Neuronal stem cell (in vitro differentiated cells): ENCODE measurements around the gene SRRM4.

Source experiments
- DNase-seq: peaks from one replicate; pipeline ENCODE4 v3.0.0-alpha.2; 2013; ENCODE audit warnings: low spot score
- H2AFZ ChIP-seq: one replicate; pipeline ENCODE4 v1.6.1; 2013; ENCODE audit warnings: mild to moderate bottlenecking, low read length, inconsistent platforms
- H2AK5ac ChIP-seq: 2 replicates; pipeline ENCODE4 v1.6.1; 2013; ENCODE audit warnings: low read depth, mild to moderate bottlenecking, inconsistent platforms, low read length, moderate library complexity, mixed read lengths
- H2BK120ac ChIP-seq: 2 replicates; pipeline ENCODE4 v1.6.1; 2013; ENCODE audit warnings: low read depth, mild to moderate bottlenecking, inconsistent platforms, low read length, moderate library complexity, mixed read lengths
- H2BK12ac ChIP-seq: one replicate; pipeline ENCODE4 v1.6.1; 2013; ENCODE audit warnings: low read length, inconsistent platforms
- H2BK15ac ChIP-seq: 2 replicates; pipeline ENCODE4 v1.6.1; 2013; ENCODE audit warnings: mild to moderate bottlenecking, low read length, inconsistent platforms, mixed read lengths
- H2BK5ac ChIP-seq: one replicate; pipeline ENCODE4 v1.6.1; 2013; ENCODE audit warnings: inconsistent platforms, mild to moderate bottlenecking, low read length, moderate library complexity
- H3K14ac ChIP-seq: one replicate; pipeline ENCODE4 v1.6.1; 2013; ENCODE audit warnings: low read length, inconsistent platforms
- H3K18ac ChIP-seq: 2 replicates; pipeline ENCODE4 v1.6.1; 2013; ENCODE audit warnings: low read length, inconsistent platforms
- H3K23ac ChIP-seq: 2 replicates; pipeline ENCODE4 v1.6.1; 2013; ENCODE audit warnings: low read depth, mild to moderate bottlenecking, mixed read lengths, low read length, inconsistent platforms; ENCODE audit not compliant: poor library complexity
- H3K27ac ChIP-seq: replicated peaks from 3 replicates; pipeline ENCODE4 v1.5.1; 2013; ENCODE audit warnings: low read length, inconsistent platforms
- H3K27me3 ChIP-seq, 3 experiments: 2 replicates each; pipeline ENCODE4 v1.6.1; 2013; ENCODE audit warnings: low read length in 3 of 3, mild to moderate bottlenecking in 2 of 3, inconsistent platforms in 1 of 3, low read depth in 1 of 3, mixed read lengths in 1 of 3, moderate library complexity in 1 of 3; ENCODE audit not compliant: control insufficient read depth in 3 of 3, insufficient read depth in 3 of 3
- H3K36me3 ChIP-seq, 2 donors: replicated peaks in 1 of 2; 2 replicates each; pipeline ENCODE4 v1.6.1; 2013; ENCODE audit warnings: low read length in 2 of 2; ENCODE audit not compliant: control insufficient read depth in 2 of 2, insufficient read depth in 2 of 2
- H3K4ac ChIP-seq: 2 replicates; pipeline ENCODE4 v1.6.1; 2013; ENCODE audit warnings: inconsistent platforms, mild to moderate bottlenecking, low read length, moderate library complexity
- H3K4me1 ChIP-seq, 2 donors: 1 replicate in 1 of 2; 2 replicates in 1 of 2; pipeline ENCODE4 v1.6.1; 2013; ENCODE audit warnings: low read length in 2 of 2, low read depth in 1 of 2; ENCODE audit not compliant: control insufficient read depth in 2 of 2, insufficient read depth in 1 of 2
- H3K4me2 ChIP-seq: one replicate; pipeline ENCODE4 v1.6.1; 2013; ENCODE audit warnings: mild to moderate bottlenecking, low read length, inconsistent platforms; ENCODE audit not compliant: insufficient read depth, poor library complexity, severe bottlenecking
- H3K4me3 ChIP-seq, 2 donors: 2 replicates each; pipeline ENCODE4 v1.5.1; 2013; ENCODE audit warnings: low read length in 2 of 2, mild to moderate bottlenecking in 2 of 2, inconsistent platforms in 1 of 2, moderate library complexity in 1 of 2
- H3K79me1 ChIP-seq: one replicate; pipeline ENCODE4 v1.6.1; 2013; ENCODE audit warnings: low read depth, mild to moderate bottlenecking, inconsistent platforms, low read length, moderate library complexity
- H3K9ac ChIP-seq: one replicate; pipeline ENCODE4 v1.6.1; 2013; ENCODE audit warnings: mild to moderate bottlenecking, low read depth, low read length, inconsistent platforms; ENCODE audit not compliant: poor library complexity
- H3K9me3 ChIP-seq, 2 donors: replicated peaks in 1 of 2; 2 replicates each; pipeline versions ENCODE3 to v1.6.1; 2013; ENCODE audit warnings: low read length in 2 of 2, mild to moderate bottlenecking in 2 of 2, inconsistent platforms in 1 of 2, low read depth in 1 of 2, mixed read lengths in 1 of 2, moderate library complexity in 1 of 2; ENCODE audit not compliant: control insufficient read depth in 2 of 2, insufficient read depth in 1 of 2
- H4K8ac ChIP-seq: one replicate; pipeline ENCODE4 v1.6.1; 2013; ENCODE audit warnings: low read depth, mild to moderate bottlenecking, inconsistent platforms, low read length, moderate library complexity
- H4K91ac ChIP-seq: one replicate; pipeline ENCODE4 v1.6.1; 2013; ENCODE audit warnings: low read length, low read depth, mild to moderate bottlenecking, inconsistent platforms; ENCODE audit not compliant: poor library complexity
- WGBS, 2 donors: extraction: QIAGEN DNeasy Blood & Tissue Kit; methylation state at CpG; one replicate each; pipeline ENCODE4 v1.1.7; 2013; ENCODE audit warnings: missing lambda C conversion rate in 2 of 2, mixed read lengths in 1 of 2; ENCODE audit not compliant: insufficient read length in 2 of 2, insufficient replicate concordance in 1 of 2; ENCODE audit errors: extremely low coverage in 2 of 2; 5-methylcytosine and 5-hydroxymethylcytosine counted together

SRRM4 gene

DNA sequence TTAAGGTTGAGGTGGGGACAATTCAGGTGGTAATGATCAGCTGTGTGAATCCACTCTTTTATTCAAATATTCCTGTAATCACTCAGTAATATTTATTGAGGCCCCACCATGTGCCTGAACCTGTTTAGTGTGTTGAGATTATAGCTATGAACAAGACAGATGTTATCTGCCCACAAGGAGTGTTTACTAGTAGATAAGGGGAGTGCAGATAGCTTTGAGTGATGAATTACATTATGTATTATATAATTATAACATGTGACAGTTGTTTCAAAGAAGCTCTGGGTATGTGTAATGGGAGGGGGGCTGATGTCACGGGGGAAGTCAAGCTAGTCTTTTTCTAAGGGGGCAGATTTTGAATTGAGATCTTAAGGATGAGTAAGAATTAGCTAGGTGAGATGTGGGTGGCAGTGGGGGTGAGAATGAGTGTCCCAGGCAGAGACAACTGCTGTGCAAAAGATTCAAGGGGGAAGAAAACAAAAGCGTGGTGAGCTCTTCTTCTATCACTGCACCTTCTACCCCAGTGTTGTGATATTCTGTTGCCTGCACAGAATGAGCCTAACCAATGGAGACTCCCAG lies 21.3 kb upstream of the SRRM4 start:
- Histone ChIP-seq H3K27me3 (no peaks in the 10 kb centered on the region), H3K79me1 (no peaks in the 10 kb centered on the region), H4K8ac (no peak overlapping the region), H3K36me3 (no peaks in the 10 kb centered on the region), H3K4me3 (no peak overlapping the region), H3K4ac (no peak overlapping the region), H2AK5ac (no peak overlapping the region), H3K18ac (no peak overlapping the region), H2BK5ac (no peak overlapping the region), H3K9me3 (peaks cover 0 to 3% of the 10 kb centered on the region in 2 donors), H3K14ac (no peak overlapping the region), H3K9ac (no peak overlapping the region), H2BK15ac (no peak overlapping the region), H2AFZ (no peak overlapping the region), H3K4me1 (peaks cover 0 to 5% of the 10 kb centered on the region in 2 donors), H3K4me2 (no peak overlapping the region), H3K23ac (no peak overlapping the region), H2BK12ac (no peak overlapping the region), H4K91ac (no peak overlapping the region), H3K27ac (no peak overlapping the region), H2BK120ac (no peak overlapping the region)
- no peak for DNase-seq
- no CpG with 5 or more reads among the region's 2 CpGs for WGBS, 2 donors

DNA sequence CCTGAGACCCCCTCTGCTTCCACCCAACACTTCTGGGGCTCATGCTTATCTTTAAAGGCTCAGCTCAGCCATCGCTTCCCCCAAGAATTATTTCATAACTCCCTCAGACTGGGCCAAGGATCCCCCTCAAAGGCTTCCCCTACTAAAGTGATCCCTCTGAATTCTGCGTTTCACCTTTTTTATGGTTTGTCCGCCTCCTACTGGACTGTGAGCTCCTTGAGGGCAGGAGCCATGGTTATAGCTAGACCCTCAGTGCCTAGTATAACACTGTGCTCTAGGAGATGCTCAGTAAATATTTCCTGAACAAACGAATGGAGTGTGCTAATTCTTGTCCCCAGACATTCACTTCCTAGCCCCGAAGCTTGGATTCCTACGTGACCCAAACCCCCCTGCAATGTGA lies 20.5 kb upstream of the SRRM4 start:
- no peak overlapping the region for H3K14ac ChIP-seq
- no peak overlapping the region for H2AFZ ChIP-seq
- no peak overlapping the region for H2BK15ac ChIP-seq
- peaks cover 0 to 3% of the 10 kb centered on the region in 2 donors for H3K9me3 ChIP-seq
- H2AK5ac ChIP-seq, result no peak overlapping the region
- H3K4me1 ChIP-seq, result peaks cover 0 to 5% of the 10 kb centered on the region in 2 donors
- no peaks in the 10 kb centered on the region for H3K79me1 ChIP-seq
- H3K4me3 ChIP-seq, result no peak overlapping the region
- no peak overlapping the region for H3K4me2 ChIP-seq
- H3K18ac ChIP-seq, result no peak overlapping the region
- H3K36me3 ChIP-seq, result no peaks in the 10 kb centered on the region
- DNase-seq, result no peak
- H3K27ac ChIP-seq, result no peak overlapping the region
- no peak overlapping the region for H3K4ac ChIP-seq
- no peak overlapping the region for H2BK12ac ChIP-seq
- no peak overlapping the region for H3K23ac ChIP-seq
- no peaks in the 10 kb centered on the region for H3K27me3 ChIP-seq
- WGBS, 2 donors, result no CpG with 5 or more reads among the region's 6 CpGs
- no peak overlapping the region for H4K91ac ChIP-seq
- no peak overlapping the region for H3K9ac ChIP-seq
- peak overlapping the region; percentile 39 for H2BK120ac ChIP-seq
- H4K8ac ChIP-seq, result no peak overlapping the region
- H2BK5ac ChIP-seq, result no peak overlapping the region

DNA sequence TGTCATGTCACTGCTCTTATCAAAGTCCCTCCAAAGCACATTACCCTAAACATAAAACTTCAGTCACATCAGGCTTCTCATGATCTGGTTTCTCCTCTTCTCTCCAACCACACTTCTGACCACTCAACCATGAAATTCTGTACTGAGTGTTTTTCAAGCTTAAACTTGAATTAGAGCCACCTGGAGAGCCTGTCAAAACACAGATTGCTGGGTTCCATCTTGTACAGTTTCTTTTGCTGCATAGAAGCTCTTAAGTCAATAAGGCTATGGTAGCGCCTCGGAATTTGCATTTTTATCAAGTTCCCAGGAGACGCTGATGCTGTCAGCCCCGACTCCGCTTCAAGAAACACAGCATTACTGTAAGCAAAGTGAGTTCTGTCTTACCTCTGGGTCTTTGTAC lies 16.4 kb upstream of the SRRM4 start:
- no peak overlapping the region for H3K14ac ChIP-seq

DNA sequence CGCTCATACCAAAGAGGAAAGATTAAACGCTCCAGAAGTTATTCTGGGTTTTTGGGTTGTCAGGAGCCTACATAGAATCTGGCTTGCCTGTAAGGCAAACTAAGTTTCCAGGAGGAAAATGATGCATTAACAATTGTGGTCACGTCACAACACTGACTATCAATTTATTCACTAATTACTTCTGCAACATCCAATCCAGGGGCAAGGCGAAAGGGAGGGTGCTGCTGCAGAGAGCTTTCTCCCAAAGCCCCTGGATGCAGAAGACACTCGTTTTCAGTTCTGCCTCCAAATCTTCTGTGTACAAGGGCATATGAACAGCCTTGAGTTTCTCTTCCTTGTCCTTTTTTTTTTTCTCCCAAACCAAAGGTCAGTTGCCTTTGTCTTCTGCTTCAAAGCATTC lies 10.5 kb upstream of the SRRM4 start:
- no peak overlapping the region for H4K8ac ChIP-seq
- no peaks in the 10 kb centered on the region for H3K36me3 ChIP-seq
- H3K4me2 ChIP-seq, result no peak overlapping the region
- peaks cover 0 to 3% of the 10 kb centered on the region in 2 donors for H3K9me3 ChIP-seq
- no peak overlapping the region for H3K14ac ChIP-seq
- H3K4me3 ChIP-seq, result no peak overlapping the region
- H4K91ac ChIP-seq, result no peak overlapping the region
- no peak overlapping the region for H3K4ac ChIP-seq
- no peak overlapping the region for H2AK5ac ChIP-seq
- no peak overlapping the region for H2BK15ac ChIP-seq
- no peak overlapping the region for H2BK120ac ChIP-seq
- H3K9ac ChIP-seq, result no peak overlapping the region
- H3K27me3 ChIP-seq, result no peaks in the 10 kb centered on the region
- no peak overlapping the region for H3K23ac ChIP-seq
- peak; percentile 24 for DNase-seq
- no peak overlapping the region for H3K27ac ChIP-seq
- no peak overlapping the region for H2BK12ac ChIP-seq
- H3K4me1 ChIP-seq, result peaks cover 0 to 4% of the 10 kb centered on the region in 2 donors
- no peak overlapping the region for H2AFZ ChIP-seq
- no peak overlapping the region for H3K18ac ChIP-seq
- WGBS, 2 donors, result no CpG with 5 or more reads among the region's 5 CpGs
- no peak overlapping the region for H2BK5ac ChIP-seq
- H3K79me1 ChIP-seq, result no peaks in the 10 kb centered on the region

More for the DNA sequence above, 16.4 kb upstream of the SRRM4 start:
- H2BK15ac ChIP-seq, result no peak overlapping the region
- no peak overlapping the region for H2AK5ac ChIP-seq
- H4K91ac ChIP-seq, result no peak overlapping the region
- H3K18ac ChIP-seq, result no peak overlapping the region
- H4K8ac ChIP-seq, result no peak overlapping the region
- no peaks in the 10 kb centered on the region for H3K27me3 ChIP-seq
- no peak overlapping the region for H2BK120ac ChIP-seq
- no peak overlapping the region for H3K4ac ChIP-seq
- H3K9me3 ChIP-seq, result peaks cover 0 to 5% of the 10 kb centered on the region in 2 donors
- no peak overlapping the region for H2BK12ac ChIP-seq
- H3K9ac ChIP-seq, result no peak overlapping the region
- H3K4me3 ChIP-seq, result no peak overlapping the region
- H3K79me1 ChIP-seq, result no peaks in the 10 kb centered on the region
- no peak overlapping the region for H2BK5ac ChIP-seq
- no peaks in the 10 kb centered on the region for H3K36me3 ChIP-seq
- H3K23ac ChIP-seq, result no peak overlapping the region
- DNase-seq, result no peak
- no peak overlapping the region for H2AFZ ChIP-seq
- no peaks in the 10 kb centered on the region for H3K4me1 ChIP-seq
- H3K27ac ChIP-seq, result no peak overlapping the region
- no peak overlapping the region for H3K4me2 ChIP-seq
- no CpG with 5 or more reads among the region's 5 CpGs for WGBS, 2 donors
